22Rv1 (cell line): ENCODE results near the gene BROX.

Experiments
- ZFX ChIP-seq: fragments of 450-650 bp; IDR thresholded peaks from 2 replicates; pipeline ENCODE4 v1.6.1; 2017; ENCODE audit warnings: antibody characterized with exemption, borderline replicate concordance
- TF ChIP-seq, protein P1 (sequence below): fragments of 450-650 bp; IDR thresholded peaks from 2 replicates; pipeline ENCODE4 v1.5.1; 2017; ENCODE audit warnings: mild to moderate bottlenecking

DNA sequence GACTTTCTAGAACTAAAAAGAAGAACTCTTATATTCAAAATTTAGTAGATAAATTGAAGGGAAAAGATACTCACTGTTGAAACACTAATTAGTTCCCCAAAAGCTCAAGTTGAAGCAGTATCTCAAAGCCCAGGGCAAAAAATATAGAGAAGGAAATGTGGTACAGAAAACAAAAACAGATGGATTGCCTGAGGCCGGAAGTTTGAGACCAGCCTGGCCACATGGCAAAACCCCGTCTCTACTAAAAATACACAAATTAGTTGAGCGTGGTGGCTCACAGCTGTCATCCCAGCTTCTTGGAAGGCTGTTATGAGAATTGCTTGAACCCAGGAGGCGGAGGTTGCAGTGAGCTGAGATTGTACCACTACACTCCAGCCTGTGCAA lies 60.6 kb downstream of the BROX start:
- TF ChIP-seq, protein P1, sequence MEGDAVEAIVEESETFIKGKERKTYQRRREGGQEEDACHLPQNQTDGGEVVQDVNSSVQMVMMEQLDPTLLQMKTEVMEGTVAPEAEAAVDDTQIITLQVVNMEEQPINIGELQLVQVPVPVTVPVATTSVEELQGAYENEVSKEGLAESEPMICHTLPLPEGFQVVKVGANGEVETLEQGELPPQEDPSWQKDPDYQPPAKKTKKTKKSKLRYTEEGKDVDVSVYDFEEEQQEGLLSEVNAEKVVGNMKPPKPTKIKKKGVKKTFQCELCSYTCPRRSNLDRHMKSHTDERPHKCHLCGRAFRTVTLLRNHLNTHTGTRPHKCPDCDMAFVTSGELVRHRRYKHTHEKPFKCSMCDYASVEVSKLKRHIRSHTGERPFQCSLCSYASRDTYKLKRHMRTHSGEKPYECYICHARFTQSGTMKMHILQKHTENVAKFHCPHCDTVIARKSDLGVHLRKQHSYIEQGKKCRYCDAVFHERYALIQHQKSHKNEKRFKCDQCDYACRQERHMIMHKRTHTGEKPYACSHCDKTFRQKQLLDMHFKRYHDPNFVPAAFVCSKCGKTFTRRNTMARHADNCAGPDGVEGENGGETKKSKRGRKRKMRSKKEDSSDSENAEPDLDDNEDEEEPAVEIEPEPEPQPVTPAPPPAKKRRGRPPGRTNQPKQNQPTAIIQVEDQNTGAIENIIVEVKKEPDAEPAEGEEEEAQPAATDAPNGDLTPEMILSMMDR: no peak
- no peak for TF ChIP-seq ZFX
